ENCODE measurements around the gene BTN1A1.
A peak's percentile ranks its signal among the peaks of the same experiment; 100 is the strongest.

The BTN1A1 gene

DNA sequence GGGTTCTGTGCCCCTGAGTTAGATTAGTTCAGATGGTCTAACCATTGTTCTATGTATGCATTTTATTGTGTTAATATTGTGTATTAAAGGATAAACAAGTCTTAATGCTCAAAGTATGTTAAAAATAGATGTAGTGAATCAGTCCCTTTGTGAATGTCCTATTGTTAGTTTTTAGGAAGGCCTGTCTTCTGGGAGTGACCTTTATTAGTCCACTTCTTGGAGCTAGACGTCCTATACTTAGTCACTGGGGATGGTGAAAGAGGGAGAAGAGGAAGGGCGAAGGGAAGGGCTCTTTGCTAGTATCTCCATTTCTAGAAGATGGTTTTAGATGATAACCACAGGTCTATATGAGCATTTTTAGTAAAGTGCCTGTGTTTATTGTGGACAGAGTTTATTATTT is 25.7 kb downstream of the BTN1A1 start:
- TF ChIP-seq, protein P1, sequence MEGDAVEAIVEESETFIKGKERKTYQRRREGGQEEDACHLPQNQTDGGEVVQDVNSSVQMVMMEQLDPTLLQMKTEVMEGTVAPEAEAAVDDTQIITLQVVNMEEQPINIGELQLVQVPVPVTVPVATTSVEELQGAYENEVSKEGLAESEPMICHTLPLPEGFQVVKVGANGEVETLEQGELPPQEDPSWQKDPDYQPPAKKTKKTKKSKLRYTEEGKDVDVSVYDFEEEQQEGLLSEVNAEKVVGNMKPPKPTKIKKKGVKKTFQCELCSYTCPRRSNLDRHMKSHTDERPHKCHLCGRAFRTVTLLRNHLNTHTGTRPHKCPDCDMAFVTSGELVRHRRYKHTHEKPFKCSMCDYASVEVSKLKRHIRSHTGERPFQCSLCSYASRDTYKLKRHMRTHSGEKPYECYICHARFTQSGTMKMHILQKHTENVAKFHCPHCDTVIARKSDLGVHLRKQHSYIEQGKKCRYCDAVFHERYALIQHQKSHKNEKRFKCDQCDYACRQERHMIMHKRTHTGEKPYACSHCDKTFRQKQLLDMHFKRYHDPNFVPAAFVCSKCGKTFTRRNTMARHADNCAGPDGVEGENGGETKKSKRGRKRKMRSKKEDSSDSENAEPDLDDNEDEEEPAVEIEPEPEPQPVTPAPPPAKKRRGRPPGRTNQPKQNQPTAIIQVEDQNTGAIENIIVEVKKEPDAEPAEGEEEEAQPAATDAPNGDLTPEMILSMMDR (IDR thresholded peaks at IDR 0.05; ENCODE audit: low read depth, low read length, missing control alignments): no peak
- DNase-seq (ENCODE audit: low read depth): no peak
- in situ Hi-C loops (cut with HindIII; ENCODE audit: low sequenced_read_pairs): no loop called here
- no peak overlapping the region for H3K4me3 ChIP-seq (ENCODE audit: low read depth, low read length)

DNA sequence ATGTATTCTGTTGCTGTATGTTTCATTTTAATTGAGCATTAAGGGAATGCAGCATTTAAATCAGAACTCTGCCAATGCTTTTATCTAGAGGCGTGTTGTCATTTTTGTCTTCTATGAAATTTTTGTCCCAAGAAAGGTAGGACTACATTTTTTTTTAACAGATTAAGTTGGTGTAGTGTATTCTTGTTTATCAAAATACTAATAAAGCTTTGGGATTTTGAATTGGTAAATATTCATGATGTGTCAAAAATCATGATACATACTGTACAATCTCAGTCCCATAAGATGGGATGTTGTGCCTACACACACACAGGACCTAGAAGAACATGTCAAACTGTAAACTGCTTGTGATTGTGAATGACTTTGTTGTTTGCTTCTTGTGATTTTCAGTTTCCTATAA is 26.8 kb downstream of the BTN1A1 start:
- TF ChIP-seq, protein P1 (IDR thresholded peaks at IDR 0.05; ENCODE audit: low read depth, low read length, missing control alignments): no peak
- no peak overlapping the region for H3K4me3 ChIP-seq (ENCODE audit: low read depth, low read length)
- in situ Hi-C loops (cut with HindIII; ENCODE audit: low sequenced_read_pairs): no loop called here
- DNase-seq (ENCODE audit: low read depth): no peak

DNA sequence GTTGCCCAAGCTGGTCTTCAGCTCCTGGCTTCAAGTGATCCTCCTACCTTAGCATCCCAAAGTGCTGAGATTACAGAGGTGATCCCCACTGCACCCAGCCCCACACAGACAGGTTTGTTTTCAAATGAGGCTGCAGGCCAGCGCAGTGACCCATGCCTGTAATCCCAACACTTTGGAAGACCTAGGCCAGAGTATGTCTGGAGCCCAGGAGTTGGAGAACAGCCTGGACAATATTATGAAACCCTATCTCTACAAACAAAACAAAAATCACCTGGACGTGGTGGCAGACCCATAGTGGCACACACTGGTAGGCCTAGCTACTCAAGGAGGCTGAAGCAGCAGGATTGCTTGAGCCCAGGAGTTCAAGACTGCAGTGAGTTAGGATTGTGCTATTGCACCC is 30.1 kb downstream of the BTN1A1 start:
- no peak overlapping the region for H3K4me3 ChIP-seq (ENCODE audit: low read depth, low read length)
- TF ChIP-seq, protein P1 (IDR thresholded peaks at IDR 0.05; ENCODE audit: low read depth, low read length, missing control alignments): no peak
- no peak for DNase-seq (ENCODE audit: low read depth)
- in situ Hi-C loops (cut with HindIII; ENCODE audit: low sequenced_read_pairs): no loop called here

DNA sequence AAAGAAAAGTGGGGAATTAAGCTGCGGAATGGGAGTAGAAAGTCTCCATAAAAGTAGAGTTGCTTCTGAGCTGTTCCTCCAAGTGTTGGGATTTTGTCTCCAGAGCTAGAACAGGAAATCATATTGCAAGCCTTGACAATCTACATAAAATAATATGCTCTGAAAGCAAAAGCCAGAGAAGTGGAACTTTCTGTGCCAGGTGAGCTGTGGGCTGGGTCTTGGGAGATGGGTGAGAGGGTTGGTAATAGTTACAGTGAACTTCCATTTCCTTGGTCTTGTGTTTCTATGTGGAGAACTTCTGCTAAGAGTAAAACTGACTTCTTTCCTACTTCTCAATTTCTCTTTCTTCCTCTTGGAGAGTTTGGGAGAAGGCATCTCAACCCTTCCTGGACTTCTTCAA is 31.8 kb downstream of the BTN1A1 start:
- DNase-seq (ENCODE audit: low read depth): no peak
- TF ChIP-seq, protein P1 (IDR thresholded peaks at IDR 0.05; ENCODE audit: low read depth, low read length, missing control alignments): no peak
- in situ Hi-C loops (cut with HindIII; ENCODE audit: low sequenced_read_pairs): no loop called here
- H3K4me3 ChIP-seq (ENCODE audit: low read depth, low read length): no peak overlapping the region

DNA sequence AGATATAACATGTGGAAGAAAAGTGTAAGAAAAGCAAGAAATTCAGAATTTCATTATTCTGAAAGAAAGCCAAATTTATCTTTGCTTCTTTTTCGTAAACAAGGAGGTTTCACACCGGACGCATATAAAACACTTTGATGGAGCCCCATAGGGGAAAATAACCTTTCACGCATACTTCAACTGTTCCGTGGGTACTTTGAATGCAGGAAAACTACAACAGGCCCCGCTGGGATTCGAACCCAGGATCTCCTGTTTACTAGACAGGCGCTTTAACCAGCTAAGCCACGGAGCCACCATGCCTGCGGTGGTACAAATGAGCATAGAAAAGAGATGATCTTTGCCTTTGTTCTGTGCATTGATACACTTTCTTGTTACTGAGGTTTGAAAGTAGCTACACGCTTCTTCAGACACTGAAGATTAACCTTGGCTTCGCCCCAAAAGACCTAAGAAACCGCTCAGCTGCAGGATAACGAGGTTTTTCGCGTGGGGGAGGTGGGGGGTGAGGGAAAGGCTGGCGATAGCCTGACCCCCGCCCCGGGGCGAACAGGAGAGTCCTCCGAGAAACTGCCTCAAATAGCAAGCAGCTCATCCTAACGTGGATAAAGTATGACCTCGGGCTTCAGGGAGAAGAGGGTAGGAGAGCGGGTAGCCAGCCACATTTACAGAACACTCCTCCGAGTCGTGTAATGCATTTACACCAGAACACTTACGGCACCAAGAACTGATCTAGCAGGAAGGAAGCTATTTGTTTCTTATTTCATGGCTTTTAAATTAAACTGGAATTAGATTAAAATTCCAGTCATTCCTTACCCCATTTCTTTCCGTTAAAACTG is 32.8 kb downstream of the BTN1A1 start:
- TF ChIP-seq, protein P1 (IDR thresholded peaks at IDR 0.05; ENCODE audit: low read depth, low read length, missing control alignments): no peak
- in situ Hi-C loops (cut with HindIII; ENCODE audit: low sequenced_read_pairs): no loop called here
- peak; percentile 75 for DNase-seq (ENCODE audit: low read depth)
- peak overlapping the region; percentile 59 for H3K4me3 ChIP-seq (ENCODE audit: low read depth, low read length)

DNA sequence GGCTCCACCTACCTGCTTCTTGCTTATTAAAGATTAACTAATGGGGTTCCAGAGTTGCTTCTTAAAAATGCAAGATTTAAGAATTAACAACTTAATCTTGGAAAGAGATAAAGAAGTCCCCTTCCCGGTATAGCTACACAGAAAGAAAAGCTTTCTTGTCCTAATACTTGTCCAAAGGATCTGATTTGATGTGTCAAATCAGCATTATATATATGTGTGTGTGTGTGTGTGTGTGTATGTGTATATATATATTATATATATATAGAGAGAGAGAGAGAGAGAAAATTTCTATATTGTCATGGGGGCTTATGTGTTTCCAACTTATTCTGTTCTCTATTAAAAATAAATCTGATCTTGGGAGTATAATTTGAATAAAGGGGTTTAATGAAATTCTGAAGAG is 33.4 kb downstream of the BTN1A1 start:
- no peak for DNase-seq (ENCODE audit: low read depth)
- peak overlapping the region; percentile 59 for H3K4me3 ChIP-seq (ENCODE audit: low read depth, low read length)
- TF ChIP-seq, protein P1 (IDR thresholded peaks at IDR 0.05; ENCODE audit: low read depth, low read length, missing control alignments): no peak
- in situ Hi-C loops (cut with HindIII; ENCODE audit: low sequenced_read_pairs): no loop called here

All from astrocyte of the cerebellum (primary cell).